Peyer's patch (tissue), 4 donors: ENCODE measurements around the gene RCOR1. TPM values are rescaled to one million over a fixed set of nuclear protein-coding genes. Genes with fewer than 3 reads are reported as not detected.

Experiments
- DNase-seq, 3 donors: peaks; one replicate each; pipeline ENCODE4 v3.0.0-alpha.2; 2017 to 2019
- H3K27ac ChIP-seq, 4 donors: fragments of 200-600 bp; sonication (generic); one replicate each; pipeline ENCODE4 v1.5.1; 2016 to 2019
- H3K27me3 ChIP-seq, 2 donors: fragments of 200-600 bp; sonication (generic); one replicate each; pipeline ENCODE4 v1.5.1; 2019
- H3K36me3 ChIP-seq, 3 donors: fragments of 200-600 bp; sonication (generic); one replicate each; pipeline ENCODE4 v1.5.1; 2016 to 2019
- H3K4me1 ChIP-seq, 4 donors: fragments of 200-600 bp; sonication (generic); one replicate each; pipeline ENCODE4 v1.5.1; 2016 to 2019
- H3K4me3 ChIP-seq, 4 donors: fragments of 200-600 bp; sonication (generic); 1 replicate in 3 of 4; 2 replicates in 1 of 4; pipeline ENCODE4 v1.5.1; 2016 to 2019; ENCODE audit warnings: mild to moderate bottlenecking in 1 of 4
- H3K9me3 ChIP-seq, 4 donors: fragments of 200-600 bp; sonication (generic); one replicate each; pipeline ENCODE4 v1.5.1; 2016 to 2019; ENCODE audit warnings: mild to moderate bottlenecking in 1 of 4
- POLR2A ChIP-seq, 2 donors: fragments of 450-650 bp; IDR thresholded peaks; one replicate each; pipeline ENCODE4 v1.5.1; 2017; ENCODE audit warnings: antibody characterized with exemption in 2 of 2, mild to moderate bottlenecking in 2 of 2, moderate library complexity in 2 of 2
- total RNA-seq, 4 donors: library from RNA; depleted of rRNA; stranded (reverse); fragments of >200 nt; gene quantifications; one replicate each; pipeline ENCODE4 v1.1.0, GENCODE V29; 2016
- TF ChIP-seq, protein P1 (sequence below), 6 experiments: fragments of 450-650 bp in 4 of 6; fragments of 200-600 bp in 2 of 6; sonication (generic) in 1 of 6; IDR thresholded peaks; one replicate each; pipeline ENCODE4 v1.5.1; 2017 to 2019; ENCODE audit warnings: antibody characterized with exemption in 6 of 6, mild to moderate bottlenecking in 3 of 6, moderate library complexity in 1 of 6

The RCOR1 gene
- total RNA-seq, 4 donors from 2014 or later = 16.5 to 26.3 (median 21.1) TPM

DNA sequence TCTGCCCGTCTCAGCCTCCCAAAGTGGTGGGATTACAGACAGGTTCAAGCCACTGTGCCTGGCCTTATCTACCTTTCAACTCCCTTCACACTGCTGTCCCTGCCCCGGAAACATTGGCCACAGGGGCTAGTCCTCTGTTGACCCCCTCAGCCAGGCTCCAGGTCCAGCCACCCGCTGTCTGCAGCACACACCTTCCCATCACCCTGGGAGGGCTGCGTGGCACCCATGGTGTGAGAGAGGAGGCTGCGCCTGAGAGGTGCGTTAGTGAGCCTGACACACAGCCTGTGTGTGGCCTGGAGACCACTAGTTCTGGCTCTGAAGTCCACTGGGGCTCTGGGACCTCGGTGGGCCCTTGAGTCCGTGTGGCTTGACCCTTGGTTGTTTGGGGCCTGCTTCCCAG is 156.4 kb downstream of the RCOR1 start:
- no peaks in the 10 kb centered on the region for H3K27me3 ChIP-seq
- peaks cover 0 to 9% (median 0%) of the 10 kb centered on the region in 3 donors for H3K36me3 ChIP-seq
- no peak overlapping the region for H3K4me3 ChIP-seq
- no peak overlapping the region for H3K27ac ChIP-seq
- TF ChIP-seq, protein P1, sequence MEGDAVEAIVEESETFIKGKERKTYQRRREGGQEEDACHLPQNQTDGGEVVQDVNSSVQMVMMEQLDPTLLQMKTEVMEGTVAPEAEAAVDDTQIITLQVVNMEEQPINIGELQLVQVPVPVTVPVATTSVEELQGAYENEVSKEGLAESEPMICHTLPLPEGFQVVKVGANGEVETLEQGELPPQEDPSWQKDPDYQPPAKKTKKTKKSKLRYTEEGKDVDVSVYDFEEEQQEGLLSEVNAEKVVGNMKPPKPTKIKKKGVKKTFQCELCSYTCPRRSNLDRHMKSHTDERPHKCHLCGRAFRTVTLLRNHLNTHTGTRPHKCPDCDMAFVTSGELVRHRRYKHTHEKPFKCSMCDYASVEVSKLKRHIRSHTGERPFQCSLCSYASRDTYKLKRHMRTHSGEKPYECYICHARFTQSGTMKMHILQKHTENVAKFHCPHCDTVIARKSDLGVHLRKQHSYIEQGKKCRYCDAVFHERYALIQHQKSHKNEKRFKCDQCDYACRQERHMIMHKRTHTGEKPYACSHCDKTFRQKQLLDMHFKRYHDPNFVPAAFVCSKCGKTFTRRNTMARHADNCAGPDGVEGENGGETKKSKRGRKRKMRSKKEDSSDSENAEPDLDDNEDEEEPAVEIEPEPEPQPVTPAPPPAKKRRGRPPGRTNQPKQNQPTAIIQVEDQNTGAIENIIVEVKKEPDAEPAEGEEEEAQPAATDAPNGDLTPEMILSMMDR (IDR thresholded peaks at IDR 0.05) = no peak
- TF ChIP-seq POLR2A (IDR thresholded peaks at IDR 0.05) = no peak
- H3K9me3 ChIP-seq = no peaks in the 10 kb centered on the region
- H3K4me1 ChIP-seq = no peaks in the 10 kb centered on the region
- no peak for DNase-seq

DNA sequence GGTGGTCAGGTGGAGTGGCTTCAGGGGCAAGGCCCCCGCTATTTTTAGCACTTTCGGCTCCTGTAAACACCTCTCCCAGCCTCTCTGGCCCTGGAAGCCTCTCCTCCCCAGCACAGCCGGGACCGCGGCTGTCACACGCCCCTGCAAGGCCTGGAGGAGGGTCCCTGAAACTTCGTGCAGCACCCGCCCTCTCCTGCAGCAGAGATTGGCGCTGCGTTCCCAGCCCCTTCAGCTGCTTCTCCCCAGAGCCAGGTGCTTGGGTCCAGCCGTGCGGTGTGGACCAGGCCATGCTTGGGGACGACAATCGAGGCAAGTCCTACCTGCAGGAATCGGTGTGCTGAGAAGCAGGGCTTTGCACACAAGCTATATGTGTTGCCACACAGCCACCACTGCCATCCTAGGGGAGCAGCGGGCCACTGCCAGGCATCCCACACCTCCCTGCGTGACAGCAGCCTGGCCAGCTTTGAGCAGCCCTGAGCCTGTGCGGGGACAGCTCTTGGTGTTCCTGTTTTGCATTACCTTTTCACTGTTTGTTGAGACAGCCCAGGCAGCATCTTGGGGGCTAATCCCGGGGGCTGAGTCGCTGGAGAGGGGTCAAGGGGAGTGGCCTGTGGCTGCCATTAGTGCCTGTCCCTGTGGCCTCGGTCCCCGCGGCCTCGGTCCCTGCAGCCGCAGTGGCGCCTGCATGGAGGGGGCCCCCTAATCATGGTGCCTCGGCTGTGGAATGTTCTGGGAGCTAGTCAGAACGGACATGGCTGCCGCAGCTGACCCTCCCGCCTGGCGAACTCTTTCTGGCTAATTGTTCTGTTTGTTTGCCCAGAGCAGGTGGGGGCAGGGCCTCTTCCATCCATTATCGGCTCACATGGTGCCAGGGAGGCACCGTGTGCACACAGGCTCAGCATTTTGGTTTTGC is 157.2 kb downstream of the RCOR1 start:
- TF ChIP-seq, protein P1 (IDR thresholded peaks at IDR 0.05) = no peak
- TF ChIP-seq POLR2A (IDR thresholded peaks at IDR 0.05) = no peak
- Histone ChIP-seq H3K4me1 (no peaks in the 10 kb centered on the region), H3K27ac (no peak overlapping the region), H3K9me3 (no peaks in the 10 kb centered on the region), H3K4me3 (no peak overlapping the region), H3K27me3 (no peaks in the 10 kb centered on the region), H3K36me3 (peaks cover 0 to 9% (median 0%) of the 10 kb centered on the region in 3 donors)
- DNase-seq = no peak

DNA sequence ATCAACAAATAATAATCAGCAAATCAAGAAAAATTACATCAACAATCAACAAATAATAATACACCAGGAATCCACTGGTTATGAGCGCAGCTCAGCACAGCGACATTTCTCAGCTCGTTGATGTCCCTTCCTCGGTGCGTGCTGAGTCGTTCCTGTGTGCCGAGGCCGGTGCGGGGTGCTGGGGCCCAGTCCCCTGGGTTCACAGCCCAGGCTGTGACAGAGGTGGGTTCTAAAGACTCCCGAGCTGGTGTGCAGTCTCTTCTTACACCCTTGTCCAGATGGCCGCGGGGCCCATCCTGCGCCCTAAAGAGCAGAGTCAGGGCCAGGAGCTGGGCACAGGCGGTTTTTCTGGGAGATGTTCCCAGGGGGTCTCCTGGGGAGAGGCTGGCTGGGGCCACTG is 157.9 kb downstream of the RCOR1 start:
- H3K27ac ChIP-seq = no peak overlapping the region
- H3K4me1 ChIP-seq = no peaks in the 10 kb centered on the region
- no peaks in the 10 kb centered on the region for H3K27me3 ChIP-seq
- no peak for DNase-seq
- H3K36me3 ChIP-seq = peaks cover 0 to 9% (median 0%) of the 10 kb centered on the region in 3 donors
- no peaks in the 10 kb centered on the region for H3K9me3 ChIP-seq
- no peak overlapping the region for H3K4me3 ChIP-seq
- TF ChIP-seq POLR2A (IDR thresholded peaks at IDR 0.05) = no peak
- TF ChIP-seq, protein P1 (IDR thresholded peaks at IDR 0.05) = no peak

DNA sequence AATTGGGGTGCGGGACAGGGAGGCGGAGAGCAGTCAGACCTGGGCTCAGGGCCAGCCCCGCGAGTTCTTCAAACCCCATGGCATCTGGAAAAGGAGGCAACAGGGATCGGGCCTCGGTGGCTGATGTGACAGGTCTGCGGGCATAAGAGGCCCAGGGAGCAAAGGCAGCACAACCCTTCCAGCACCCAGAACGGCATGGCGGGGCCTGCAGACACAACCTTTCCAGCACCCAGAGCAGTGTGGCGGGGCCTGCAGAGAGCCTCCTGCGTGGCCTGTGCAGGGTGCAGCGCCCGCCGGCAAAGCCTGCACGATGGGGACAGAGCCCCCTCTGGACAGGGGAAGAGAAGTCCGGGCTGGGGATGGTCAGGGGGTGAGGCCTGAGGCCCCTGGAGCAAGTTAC is 158.6 kb downstream of the RCOR1 start:
- Histone ChIP-seq H3K4me1 (no peaks in the 10 kb centered on the region), H3K27ac (no peak overlapping the region), H3K9me3 (no peaks in the 10 kb centered on the region), H3K4me3 (no peak overlapping the region), H3K27me3 (no peaks in the 10 kb centered on the region), H3K36me3 (peaks cover 0 to 9% (median 0%) of the 10 kb centered on the region in 3 donors)
- TF ChIP-seq, protein P1 (IDR thresholded peaks at IDR 0.05) = no peak
- TF ChIP-seq POLR2A (IDR thresholded peaks at IDR 0.05) = no peak
- no peak for DNase-seq

DNA sequence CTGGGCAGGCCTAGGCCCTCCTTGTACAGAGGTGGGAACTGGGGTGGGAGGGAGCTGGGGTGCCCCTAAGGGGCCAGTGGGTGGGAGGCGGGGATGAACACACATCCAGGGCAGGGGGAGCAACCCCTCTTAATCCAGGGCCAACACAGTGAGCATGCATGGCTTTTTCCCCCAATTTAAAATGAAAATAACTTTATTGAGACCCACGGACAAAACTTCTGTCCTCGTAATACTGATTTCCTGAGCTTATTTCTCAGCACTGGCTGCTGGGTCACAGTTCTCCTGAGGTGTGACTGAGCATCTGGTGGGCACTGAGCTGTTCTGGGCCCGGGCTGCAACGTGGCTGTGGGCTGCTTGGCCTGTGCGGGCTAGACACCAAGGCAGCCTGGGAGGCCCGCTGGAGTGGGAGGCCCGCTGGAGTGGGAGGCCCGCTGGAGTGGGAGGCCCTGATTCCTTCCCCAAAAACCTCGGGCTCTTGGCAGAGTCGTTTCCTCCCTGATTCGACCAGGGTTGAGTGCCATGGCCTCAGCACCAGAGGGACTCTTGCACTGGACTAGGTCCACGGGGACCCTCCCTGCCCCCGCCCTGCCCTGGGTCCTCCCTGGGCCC is 159.9 kb downstream of the RCOR1 start:
- DNase-seq = no peak
- Histone ChIP-seq H3K36me3 (peaks cover 0 to 6% (median 0%) of the 10 kb centered on the region in 3 donors), H3K4me3 (no peak overlapping the region), H3K9me3 (no peaks in the 10 kb centered on the region), H3K27me3 (no peaks in the 10 kb centered on the region), H3K4me1 (no peaks in the 10 kb centered on the region), H3K27ac (no peak overlapping the region)
- TF ChIP-seq, protein P1 (IDR thresholded peaks at IDR 0.05) = no peak
- no peak for TF ChIP-seq POLR2A (IDR thresholded peaks at IDR 0.05)
